ENCODE results near the gene MRPL45. TPM values are rescaled to one million over a fixed set of nuclear protein-coding genes. Genes with fewer than 3 reads are reported as not detected.

The MRPL45 gene
- total and polyA plus RNA-seq, 4 donors = 16.9 to 22.2 (median 19.0) TPM

- H3K9ac ChIP-seq (ENCODE audit: low read depth in 1 of 2, low read length in 2 of 2) = no peak overlapping the region
- H3K9me3 ChIP-seq (ENCODE audit: control insufficient read depth in 4 of 4, low read length in 3 of 4) = no peaks in the 10 kb centered on the region
- peaks cover 0 to 2% (median 0%) of the 10 kb centered on the region in 4 donors for H3K27me3 ChIP-seq (ENCODE audit: control insufficient read depth in 4 of 4, insufficient read depth in 4 of 4, low read length in 3 of 4)
- H3K4me1 ChIP-seq (ENCODE audit: control insufficient read depth in 4 of 4, insufficient read depth in 4 of 4, low read length in 3 of 4) = no peaks in the 10 kb centered on the region
- no peaks in the 10 kb centered on the region for H3K36me3 ChIP-seq (ENCODE audit: control insufficient read depth in 4 of 4, insufficient read depth in 3 of 4, low read depth in 1 of 4, low read length in 3 of 4)
- H3K4me3 ChIP-seq (ENCODE audit: low read depth in 1 of 3, low read length in 3 of 3) = no peak overlapping the region
- DNase-seq (ENCODE audit: low spot score) = peak; percentile 70
- 46% methylated on average over 12 of the region's 12 CpGs for WGBS
- TF ChIP-seq HNF4A (conservative IDR thresholded peaks at IDR 0.05) (no peak), HNF4G (IDR thresholded peaks at IDR 0.05) (no peak), RAD21 (IDR thresholded peaks at IDR 0.05) (peak in 1 of 2 donors; percentile 43), NR2F2 (IDR thresholded peaks at IDR 0.05) (no peak), CTCF (IDR thresholded peaks at IDR 0.05; ENCODE audit: low read depth, low read length, missing input control) (peak; percentile 34), FOXA2 (IDR thresholded peaks at IDR 0.05) (no peak), ATF3 (IDR thresholded peaks at IDR 0.05) (no peak)
- H3K27ac ChIP-seq (ENCODE audit: low read depth in 1 of 2, low read length in 2 of 2) = no peak overlapping the region
These were observed 36.8 kb downstream of the MRPL45 start for GRCh38 chr17:38333635-38334295.

GRCh38 chr17:38334480-38335364, 37.8 kb downstream of the MRPL45 start:
- no peak for DNase-seq (ENCODE audit: low spot score)
- no peak overlapping the region for H3K27ac ChIP-seq (ENCODE audit: low read depth in 1 of 2, low read length in 2 of 2)
- WGBS = 88% methylated on average over 30 of the region's 30 CpGs

More at GRCh38 chr17:38334480-38335364, 37.8 kb downstream of the MRPL45 start:
- no peak overlapping the region for H3K9ac ChIP-seq (ENCODE audit: low read depth in 1 of 2, low read length in 2 of 2)
- TF ChIP-seq NR2F2 (IDR thresholded peaks at IDR 0.05) (no peak), REST (IDR thresholded peaks at IDR 0.05) (no peak), TAF1 (conservative IDR thresholded peaks at IDR 0.05) (no peak), HNF4A (conservative IDR thresholded peaks at IDR 0.05) (no peak), RXRA (IDR thresholded peaks at IDR 0.05) (no peak), CTCF (IDR thresholded peaks at IDR 0.05; ENCODE audit: low read depth, low read length, missing input control) (no peak), MAX (IDR thresholded peaks at IDR 0.05) (no peak), GABPA (IDR thresholded peaks at IDR 0.05 in 1 of 2, conservative IDR thresholded peaks at IDR 0.05 in 1 of 2) (no peak), ATF3 (IDR thresholded peaks at IDR 0.05) (no peak), ZBTB33 (IDR thresholded peaks at IDR 0.05) (no peak), FOXA2 (IDR thresholded peaks at IDR 0.05) (no peak), FOXA1 (IDR thresholded peaks at IDR 0.05) (no peak), SP1 (IDR thresholded peaks at IDR 0.05) (no peak), RAD21 (IDR thresholded peaks at IDR 0.05) (no peak), JUND (IDR thresholded peaks at IDR 0.05) (no peak), EGR1 (IDR thresholded peaks at IDR 0.05; ENCODE audit: low read depth in 2 of 2) (no peak), YY1 (IDR thresholded peaks at IDR 0.05) (no peak)
- peaks cover 0 to 2% (median 0%) of the 10 kb centered on the region in 4 donors for H3K27me3 ChIP-seq (ENCODE audit: control insufficient read depth in 4 of 4, insufficient read depth in 4 of 4, low read length in 3 of 4)
- no peak overlapping the region for H3K4me3 ChIP-seq (ENCODE audit: low read depth in 1 of 3, low read length in 3 of 3)
- H3K9me3 ChIP-seq (ENCODE audit: control insufficient read depth in 4 of 4, low read length in 3 of 4) = no peaks in the 10 kb centered on the region
- no peaks in the 10 kb centered on the region for H3K4me1 ChIP-seq (ENCODE audit: control insufficient read depth in 4 of 4, insufficient read depth in 4 of 4, low read length in 3 of 4)
- H3K36me3 ChIP-seq (ENCODE audit: control insufficient read depth in 4 of 4, insufficient read depth in 3 of 4, low read depth in 1 of 4, low read length in 3 of 4) = no peaks in the 10 kb centered on the region

Measured in liver (tissue), 9 donors.